Measurements from ENCODE around the gene CCT5.

Gene CCT5

DNA sequence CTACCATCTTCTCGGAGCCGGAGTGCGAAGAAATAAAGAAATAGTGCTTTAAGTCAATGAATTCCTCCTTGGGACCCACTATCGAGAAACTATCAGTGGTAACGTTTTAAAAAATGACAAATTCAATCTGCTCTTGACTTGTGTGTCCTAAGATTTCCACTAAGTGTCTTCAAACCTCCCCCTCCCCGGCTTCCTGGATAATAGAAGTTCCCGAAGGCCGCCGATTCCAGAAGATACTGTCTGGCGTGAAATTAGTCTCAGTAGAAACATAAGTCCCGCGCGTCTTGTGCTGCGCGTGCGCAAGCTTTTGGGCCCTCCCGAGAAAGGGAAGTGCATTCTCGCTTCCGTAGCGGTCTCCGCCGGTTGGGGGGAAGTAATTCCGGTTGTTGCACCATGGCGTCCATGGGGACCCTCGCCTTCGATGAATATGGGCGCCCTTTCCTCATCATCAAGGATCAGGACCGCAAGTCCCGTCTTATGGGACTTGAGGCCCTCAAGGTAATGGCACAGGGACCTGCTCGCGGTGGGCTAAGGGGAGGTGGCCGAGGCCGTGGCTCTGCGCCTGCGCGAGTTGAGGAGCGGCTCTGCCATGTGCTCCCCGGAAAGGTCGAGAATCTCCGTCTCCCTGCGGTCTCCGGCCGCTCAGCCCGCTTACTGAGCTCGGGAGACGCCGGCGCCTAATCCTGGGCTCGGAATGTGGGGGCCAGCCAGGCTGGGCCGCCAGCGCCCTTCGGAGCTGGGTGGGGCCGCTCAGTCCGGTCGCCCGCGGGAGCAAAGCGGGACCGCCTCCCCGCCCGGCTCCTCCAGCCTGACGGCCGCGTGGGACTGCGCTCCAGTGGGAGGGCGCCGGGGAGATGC, at the start of gene CCT5:
Gene CCT5 (plus strand): TSS at position 333 of the 858 bp plus-strand sequence. CDS start 61 bp downstream, at position 394.
- peak; percentile 69 to 80 (median 76) for DNase-seq

DNA sequence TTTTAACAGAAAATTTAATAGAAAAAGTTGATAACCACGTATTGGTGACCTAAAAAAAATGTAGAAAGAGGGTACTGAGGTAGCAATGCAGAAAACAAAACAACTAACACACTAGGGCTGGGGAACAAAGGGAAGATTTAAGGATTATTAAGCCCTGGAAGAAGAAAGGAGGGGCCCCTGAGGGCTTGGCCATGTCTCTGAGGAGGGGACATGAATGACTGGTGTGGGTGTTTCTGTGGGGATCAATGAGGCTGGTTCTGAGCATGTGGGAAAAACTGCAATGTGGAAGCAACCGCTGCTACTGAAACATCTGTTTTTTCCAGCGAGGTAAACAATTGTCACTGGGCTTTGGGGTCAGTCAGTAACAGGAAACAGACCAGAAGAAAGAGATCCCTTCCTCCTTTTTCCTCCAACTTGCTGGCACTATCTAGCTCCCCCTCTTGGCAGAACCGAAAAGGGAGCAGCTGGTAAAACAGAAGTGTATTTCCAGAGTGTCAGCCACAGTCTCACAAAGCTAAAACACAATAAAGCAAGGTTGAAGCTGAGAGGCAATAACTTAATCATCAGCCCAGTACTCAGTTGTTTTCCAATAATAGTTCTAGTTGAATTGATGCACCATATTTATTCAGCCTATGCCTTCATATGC, 48.7 kb upstream of the CCT5 start:
- no peak for DNase-seq

DNA sequence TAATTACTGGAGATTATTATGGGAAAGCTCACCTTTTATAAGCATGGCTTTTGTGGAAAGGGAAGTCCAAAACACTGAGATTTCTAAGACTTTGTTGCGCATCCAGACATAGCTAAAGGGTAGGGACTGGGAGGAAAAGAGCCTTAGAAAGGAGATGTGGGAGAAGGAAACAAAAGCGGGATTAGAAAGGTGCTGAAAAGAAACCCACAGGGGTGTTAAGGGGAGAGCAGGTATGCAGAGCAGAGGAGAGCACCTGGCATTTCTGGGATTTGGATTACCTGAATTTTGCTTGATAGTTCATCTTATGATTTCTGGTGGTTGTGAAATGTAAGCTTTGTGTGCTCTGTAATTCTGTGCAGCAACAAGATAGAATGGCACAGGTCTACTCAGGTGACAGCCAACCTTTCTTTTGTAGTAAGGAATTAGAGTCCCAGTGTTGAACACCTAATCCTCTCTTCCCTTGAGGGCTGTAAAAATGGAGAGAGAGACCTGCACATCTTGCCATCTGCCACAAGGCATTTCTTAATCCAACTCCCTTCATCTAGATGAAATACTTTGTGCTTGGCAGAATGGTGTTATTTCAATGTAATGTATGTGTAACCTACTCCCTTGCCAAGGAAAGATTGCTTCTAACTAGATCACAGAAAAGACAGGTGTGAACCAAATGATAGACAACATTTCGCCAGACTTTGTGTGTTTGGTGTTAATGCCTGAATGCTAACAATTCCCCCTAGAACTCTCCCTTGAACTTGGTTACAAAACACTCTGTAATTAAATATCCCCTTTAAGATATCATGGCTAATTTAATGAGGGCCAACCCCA, 47.8 kb upstream of the CCT5 start:
- DNase-seq: no peak

DNA sequence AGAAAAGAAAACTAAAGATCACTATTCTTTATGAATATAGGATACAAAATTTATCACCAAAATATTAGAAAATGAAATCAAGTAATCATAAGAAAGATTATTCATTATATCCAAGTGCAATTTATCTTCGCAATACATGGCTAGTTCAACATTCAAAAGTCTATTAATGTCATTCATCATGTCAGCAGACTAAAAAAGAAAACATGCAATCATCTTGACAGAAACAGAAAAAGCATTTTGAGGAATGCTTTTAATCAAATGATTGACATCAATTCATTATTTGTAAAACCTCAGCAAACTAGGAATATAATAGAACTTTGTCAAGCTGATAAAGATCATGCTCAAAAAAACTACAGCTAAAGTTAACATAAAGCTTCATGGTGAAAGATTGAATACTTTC, 41.1 kb upstream of the CCT5 start:
- no peak for DNase-seq

DNA sequence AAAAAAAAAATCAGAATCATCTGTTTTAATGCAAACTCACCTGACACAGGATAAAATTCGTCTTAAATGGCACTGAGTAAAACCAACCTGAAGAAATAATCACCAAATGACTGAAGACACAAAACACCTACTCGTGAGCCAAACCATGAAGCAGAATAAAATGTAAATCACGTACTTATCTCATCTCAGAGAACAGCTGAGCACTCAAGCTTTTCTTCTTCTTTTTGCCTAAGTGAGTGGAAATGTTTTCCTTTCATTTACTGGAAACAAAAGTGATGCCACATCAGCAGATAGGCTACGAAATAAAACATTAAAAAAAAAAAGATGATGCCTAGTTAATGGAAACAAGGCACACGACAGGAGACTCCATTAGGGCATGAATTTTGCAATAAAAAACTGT, 36.8 kb upstream of the CCT5 start:
- no peak for DNase-seq

DNA sequence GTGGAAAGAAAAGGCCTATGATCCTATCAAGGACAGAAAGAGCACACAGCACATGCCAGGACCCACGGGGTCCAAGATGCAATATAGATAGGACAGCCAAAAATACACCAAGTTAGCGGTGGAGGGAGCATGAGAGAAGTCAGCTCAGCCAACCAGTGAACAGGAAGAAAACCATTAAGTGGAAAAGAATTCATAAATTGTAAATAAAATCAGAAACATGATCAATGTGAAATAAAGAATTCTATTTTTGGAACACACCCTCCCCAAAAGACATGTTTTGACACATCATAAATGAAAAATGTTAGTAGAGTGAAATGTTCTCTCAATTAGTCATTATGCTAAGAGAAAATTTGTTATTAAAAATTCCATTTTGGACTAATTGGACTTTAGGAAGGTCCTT, 36.0 kb upstream of the CCT5 start:
- no peak for DNase-seq

DNA sequence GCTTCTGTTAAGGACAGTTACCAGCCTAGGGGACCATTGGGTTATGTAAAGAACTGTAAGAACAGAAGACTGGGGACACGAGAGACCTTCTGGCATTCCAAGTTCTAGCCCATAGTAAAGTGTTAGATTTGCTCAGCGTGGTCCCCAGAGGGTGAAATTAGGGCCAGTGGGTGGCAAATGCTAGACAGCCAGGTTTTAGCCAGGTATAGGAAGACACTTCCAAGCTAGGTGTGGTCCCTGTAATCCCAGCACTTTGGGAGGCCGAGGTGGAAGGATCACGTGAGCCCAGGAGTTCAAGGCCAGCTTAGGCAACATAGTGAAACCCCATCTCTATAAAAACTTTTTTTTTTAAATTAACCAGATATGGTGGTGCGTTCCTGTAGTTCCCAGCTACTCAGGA, 34.7 kb upstream of the CCT5 start:
- DNase-seq: no peak

DNA sequence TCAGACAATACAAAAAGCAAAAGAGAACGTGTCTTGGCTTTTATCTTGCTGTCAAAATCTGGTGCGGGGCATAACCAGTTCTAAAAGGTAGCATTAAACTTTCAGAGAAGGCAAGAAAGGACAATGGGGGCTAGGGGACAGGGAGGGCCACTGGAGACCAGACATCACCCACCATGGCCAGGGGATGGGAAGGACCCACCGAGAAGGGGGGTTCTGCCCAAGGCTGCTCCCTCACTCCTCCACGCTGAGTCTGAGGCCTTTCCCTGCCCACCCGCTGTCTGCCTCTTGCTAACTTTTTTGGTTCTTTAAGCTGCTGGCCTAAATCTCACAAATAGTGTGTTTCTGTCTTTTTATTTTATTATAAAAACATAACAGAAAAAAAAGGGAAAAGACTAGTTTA, 34.0 kb upstream of the CCT5 start:
- no peak for DNase-seq

DNA sequence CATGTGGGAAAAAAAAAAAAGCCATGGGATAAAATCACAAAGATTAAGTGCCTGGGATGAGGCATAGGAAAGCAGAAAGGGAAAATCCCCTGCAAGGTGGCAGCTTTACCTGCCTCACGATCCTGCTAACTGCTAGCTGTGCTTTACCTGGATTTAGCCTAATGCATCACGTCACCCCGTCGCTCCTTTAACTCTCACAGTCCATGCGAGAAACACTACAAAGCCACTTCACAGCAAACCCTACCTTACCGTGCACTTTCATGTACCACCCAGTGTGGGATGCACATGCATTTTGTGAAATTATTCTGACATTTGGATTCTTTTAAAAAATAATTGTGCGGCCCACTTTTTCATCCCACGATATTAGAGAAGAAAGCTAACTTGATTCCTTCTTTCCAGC, 31.4 kb upstream of the CCT5 start:
- DNase-seq: no peak

DNA sequence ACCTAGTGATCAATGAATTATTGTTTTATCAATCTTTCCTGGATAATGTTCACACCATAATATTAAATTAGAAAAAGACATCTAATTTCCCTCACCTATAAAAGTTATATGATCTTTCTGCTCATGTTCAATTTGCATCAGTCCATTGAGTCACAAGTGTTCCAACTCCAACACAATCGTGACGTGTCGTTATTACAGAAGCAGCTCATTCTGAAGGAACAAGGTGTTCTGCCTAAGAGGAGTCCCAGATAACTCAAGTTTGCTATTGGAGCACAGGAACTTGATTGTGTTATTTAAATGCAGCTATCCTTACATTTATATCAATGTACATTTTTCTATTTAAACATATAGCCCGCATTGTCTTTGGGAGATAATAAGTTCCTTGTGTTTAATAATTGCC, 31.0 kb upstream of the CCT5 start:
- no peak for DNase-seq

DNA sequence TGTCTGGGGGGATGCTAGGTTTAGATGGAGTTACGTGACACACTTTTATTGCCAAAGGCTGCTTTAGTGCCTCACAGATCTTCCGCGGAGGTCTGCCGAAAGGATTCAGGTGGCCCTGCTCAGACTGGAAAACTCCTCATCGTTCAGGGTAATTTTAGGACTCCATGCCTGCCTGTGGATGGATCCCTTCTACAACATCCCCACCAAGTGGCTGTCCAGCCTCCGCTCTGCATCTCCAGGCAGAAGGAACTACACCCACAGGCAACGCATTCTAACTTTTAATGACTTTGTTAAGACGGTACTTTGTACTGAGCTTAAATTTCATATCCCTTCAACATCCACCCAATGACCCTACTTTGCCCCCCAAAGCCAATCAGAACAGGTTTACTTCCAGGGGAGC, 29.8 kb upstream of the CCT5 start:
- no peak for DNase-seq

DNA sequence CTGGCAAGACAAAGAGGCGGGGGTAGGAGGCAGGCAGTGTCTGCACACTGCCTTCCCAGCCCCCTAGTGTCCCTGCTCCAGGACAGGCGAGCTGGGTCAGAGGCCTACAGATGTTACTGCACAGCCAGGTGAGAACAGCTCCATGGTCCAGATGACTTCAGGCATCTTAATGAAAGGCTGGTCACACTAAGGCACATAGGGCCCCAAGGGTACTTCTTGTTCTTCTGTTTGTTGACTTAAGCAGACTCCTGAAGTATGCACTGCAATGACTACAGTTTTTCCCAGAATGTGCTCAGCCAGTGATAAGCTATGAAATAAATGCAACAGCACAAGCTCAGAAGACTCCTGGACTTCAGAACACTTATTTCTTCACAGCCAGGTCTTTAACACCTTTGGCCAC, 27.8 kb upstream of the CCT5 start:
- no peak for DNase-seq

DNA sequence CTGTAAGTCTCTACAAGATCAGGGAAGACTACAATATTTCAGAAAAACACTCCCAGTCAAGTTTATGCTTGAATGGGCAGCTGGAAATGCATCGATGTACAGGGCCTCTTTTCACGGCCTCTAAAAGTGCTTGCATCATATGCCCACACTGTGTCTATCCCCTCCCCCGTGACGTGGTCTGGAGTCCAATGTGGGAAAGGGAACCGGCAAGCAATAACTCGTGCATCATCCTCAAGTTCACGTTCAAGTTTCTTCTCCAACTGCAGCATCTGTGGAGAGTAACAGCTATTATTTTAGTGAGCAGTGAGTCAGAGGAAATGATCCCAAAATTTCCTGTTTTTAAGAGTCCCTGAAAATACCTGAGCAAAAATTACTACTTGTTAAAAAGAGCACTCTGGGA, 22.7 kb upstream of the CCT5 start:
- DNase-seq: no peak

DNA sequence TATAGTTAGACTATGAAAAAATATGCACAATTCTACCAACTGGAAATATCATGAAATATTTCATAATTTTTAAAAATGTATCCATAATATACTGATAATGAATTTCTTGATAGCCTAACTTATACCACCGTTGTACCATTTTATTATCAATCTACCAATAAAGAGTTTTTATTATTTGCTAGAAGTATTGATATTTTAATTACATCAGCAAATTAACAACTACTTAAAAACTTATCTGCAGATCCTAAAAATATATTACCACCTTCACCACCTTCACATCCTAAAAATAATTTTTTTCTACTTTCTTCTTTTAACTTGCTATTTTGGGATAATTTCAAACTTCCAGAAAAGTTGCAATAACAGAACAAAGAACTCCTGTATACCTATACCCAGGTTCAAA, 21.8 kb upstream of the CCT5 start:
- DNase-seq: no peak

DNA sequence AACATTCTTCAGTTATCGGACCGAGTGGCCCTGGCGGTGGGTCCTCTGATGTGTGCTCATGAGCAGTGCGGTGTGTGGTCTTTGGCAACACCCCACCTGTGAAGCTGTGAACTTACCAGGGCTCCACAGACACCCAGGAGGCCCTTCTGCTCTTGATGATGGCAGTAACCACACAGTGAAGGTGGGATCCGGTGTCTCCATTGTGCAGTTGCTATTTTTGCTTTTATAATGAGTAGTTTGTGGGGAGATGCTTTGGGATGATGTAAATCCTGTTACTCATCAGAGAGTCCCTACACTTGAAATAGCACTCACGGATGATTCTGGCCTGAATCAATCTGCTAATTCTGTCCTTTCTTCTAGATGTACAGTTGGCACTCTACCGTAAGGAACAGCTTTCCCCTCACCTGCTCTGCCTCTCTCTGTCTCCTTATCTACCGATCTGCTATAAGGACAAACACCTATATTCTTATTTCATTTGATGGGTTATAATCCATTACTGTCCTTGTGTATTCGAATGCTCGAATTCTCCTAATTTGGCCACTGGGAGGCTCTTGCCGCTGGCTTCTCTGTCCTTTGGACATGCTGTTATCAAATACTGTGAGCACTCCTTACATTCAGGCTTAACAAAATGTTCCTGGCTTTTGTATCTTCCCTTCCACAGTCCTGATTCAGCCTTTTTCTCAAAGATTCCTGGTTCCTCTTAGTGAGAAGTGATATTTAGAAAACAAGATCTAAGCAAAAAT, 20.6 kb upstream of the CCT5 start:
- no peak for DNase-seq

DNA sequence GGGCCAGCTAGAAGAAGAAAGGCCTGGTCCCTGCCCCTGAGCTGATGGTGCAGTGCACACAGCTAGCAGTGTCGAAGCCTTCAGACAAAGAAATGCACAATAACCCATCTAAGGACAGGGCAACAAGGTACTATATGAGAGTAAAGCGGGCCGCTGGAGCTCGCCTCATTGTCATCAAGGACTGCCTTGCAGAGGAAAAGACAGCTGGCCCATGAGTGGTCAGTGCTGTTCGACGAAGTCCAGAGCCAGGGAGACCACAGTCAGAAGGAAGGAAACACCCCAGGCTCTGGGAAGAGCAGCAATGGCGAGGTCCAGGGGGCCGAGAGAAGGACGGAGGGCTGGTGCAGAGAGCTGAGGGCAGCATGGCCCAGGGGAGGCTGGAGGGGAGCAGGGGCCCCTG, 17.7 kb upstream of the CCT5 start:
- DNase-seq: no peak

DNA sequence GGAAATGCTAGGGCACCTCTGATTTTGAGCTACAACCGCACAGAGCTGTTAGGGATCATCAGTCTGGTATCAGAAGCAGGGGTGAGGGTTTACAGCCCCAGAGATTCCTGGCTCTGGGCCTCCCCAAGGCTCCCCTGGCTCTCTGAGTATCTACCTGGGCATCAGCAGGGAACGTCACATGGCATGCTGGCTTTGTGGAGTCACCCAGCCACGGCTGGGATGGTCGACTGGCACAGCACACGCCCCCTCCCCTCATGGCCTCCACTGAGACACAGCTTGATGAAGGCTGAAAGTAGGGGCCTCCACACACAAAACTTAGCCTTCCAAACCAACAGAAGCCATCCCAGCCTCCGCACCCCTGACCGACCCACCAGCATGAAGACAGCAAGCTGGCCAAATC, 17.1 kb upstream of the CCT5 start:
- no peak for DNase-seq

DNA sequence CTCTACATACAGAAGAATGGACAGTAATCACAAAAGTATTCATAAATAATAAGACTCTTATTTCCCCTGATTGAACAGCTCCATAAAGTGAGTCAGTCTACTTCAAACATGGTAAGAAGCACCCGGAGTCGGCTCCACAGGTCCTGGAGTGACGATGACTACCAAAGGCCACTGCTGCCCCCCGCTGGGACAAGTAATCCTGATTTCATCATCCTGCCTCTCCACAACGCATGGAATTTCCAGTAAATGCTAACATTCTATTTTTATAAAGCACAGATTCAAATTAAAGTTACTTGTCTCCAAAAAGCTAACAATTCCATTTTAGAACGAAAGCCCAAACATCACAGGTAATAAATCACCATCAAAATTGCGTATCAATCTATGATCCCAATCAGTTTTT, 16.6 kb upstream of the CCT5 start:
- no peak for DNase-seq

DNA sequence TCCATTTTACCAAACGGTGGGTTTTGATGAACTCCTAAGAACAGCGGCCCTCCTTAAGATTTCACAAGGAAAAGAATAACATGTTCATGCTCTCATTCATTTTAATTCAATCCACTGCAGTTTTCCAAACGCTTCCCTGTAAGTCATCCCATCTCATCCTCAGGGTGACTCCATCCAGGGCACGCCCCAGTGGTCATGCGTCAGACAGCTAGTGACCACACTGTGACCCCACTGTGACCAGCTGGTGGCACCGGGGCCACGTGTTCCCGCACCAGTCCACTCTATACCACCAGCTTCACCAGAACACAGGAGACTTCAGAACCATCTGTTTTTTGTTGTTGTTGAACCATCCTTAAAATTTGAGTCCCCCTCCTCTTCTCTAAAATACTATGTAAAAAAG, 14.7 kb upstream of the CCT5 start:
- DNase-seq: no peak

DNA sequence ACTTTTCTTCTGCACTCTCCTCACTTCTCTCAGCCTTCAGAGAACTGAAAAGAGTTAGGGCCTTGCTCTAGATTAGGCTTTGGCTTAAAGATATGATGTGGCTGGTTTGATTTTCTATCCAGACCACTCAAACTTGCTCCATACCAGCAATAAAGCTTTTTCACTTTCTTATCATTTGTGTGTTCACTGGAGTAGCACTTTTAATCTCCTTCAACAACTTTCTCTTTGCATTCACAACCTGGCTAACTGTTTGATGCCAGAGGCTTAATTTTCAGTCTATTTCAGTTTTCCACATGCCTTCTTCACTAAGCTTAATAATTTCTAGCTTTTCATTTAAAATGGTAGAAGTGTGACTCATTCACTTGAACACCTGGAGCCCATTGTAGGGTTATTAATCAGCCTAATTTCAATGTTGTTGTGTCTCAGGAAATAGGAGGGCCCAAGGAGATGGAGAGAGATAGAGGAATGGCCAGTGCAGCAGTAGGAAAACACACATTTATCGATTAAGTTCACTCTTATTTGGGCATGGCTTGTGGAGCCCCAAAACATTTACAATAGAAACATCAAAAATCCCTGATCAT, 6.3 kb upstream of the CCT5 start:
- no peak for DNase-seq

DNA sequence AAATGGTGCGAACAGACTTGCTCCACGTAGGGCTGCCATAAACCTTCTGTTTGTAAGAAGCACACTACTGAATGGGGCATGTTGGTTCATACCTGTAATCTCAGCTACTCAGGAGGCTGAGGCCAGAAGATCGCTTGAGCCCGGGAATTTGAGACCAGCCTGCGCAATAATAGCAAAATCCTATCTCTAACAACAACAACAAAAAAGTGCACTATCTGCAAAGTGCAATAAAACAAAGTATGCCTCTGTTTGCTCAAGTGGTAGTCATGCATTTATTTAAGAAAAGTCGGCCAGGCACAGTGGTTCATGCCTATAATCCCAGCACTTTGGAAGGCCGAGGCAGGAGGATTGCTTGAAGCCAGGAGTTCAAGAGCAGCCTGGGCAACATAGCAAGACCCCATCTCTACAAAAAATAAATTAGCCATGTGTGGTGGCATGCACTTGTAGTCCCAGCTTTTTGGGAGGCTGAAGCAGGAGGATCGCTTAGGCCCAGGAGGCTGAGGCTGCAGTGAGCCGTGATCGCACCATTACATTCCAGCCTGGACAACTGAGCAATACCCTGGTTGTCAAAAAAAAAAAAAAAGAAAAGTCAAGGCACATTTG, 5.6 kb upstream of the CCT5 start:
- no peak for DNase-seq

DNA sequence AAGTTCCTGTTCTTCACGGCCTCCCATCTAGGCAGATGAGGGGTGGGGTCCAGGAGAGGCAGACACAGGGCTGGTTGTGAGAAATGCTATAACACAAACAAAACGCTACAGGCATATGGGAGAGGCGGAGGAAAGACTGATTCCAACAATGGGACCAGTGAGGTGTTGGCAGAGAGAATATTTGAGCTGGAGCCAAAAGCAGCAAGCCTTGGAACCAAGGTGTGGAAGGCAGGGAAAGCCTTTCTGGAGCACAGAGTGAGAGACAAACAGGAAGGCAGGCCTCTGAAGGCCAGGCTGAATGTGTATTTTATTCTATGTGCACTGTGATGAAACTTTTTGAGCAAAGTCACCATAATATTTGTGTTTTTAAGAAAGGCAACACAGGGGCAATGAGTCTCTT, 3.3 kb upstream of the CCT5 start:
- DNase-seq: no peak

Measured in activated naive CD4-positive, alpha-beta T cell (primary cell).